ENCODE data around the gene C1orf232.

C1orf232 gene

DNA sequence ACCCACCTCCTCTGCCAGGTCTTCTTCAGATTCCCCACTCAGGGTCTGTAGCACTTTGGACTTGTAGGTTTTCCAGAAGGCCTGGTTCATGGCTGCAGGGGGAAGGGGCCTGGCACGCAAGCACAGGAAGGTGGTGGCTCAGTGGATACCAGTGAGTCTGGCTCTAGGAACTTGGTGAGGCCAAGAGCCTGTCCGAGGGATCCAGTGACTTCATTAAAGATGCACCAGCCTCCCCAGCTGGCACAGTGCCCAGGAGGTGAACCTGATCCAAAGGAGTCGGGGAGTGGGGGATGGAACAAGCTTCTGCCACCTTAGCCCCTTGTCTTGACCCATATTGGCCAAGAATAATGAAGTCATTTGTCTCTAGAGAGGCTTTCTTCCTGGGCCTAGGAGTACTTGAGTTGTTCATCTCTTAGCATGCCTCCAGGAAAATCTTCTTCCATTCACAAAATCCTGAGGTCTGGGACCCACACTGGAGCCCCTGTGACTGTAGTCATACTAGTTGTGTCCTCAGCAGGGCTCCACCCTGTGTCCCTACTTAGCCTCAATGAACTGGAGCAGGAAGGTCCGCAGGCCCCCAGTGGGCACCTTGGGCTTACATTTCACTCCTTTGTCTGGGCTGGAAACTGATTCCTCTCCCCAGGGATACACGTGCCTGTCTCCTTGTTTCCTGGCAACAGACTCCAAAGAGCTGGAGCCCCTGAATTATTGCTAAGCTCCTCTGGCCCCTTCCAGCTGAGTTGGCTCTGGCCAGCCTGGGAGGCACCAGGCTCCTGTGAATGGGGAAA lies at the start of gene C1orf232:
Gene C1orf232 (minus strand): TSS at position 554 of the 788 bp plus-strand sequence. CDS start 464 bp downstream, at position 90.
- DNase-seq: peak; percentile 82

DNA sequence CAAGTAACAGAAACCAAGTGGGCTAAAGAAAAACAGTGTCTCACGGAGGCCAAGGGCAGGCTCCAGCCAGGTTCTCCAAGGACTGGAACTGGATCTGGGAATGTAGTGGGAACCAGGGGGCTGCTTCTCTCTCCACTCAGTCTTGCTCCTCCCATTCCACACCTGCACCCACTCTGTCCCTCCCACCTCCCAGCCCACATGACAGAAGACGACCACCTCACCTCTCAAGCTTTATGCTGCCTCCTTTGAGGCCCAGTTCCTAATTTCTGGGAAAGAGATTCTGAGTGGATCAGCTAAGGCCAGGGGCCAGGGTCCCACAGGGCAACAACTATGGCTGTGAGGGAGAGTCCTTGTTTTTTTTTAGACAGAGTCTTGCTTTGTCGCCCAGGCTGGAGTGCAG lies 46.5 kb upstream of the C1orf232 start:
- DNase-seq: no peak

GRCh38 chr1:26213335-26213905 lies 44.7 kb upstream of the C1orf232 start:
- no peak for DNase-seq

- no peak for DNase-seq
Observed at GRCh38 chr1:26212726-26213125, 44.0 kb upstream of the C1orf232 start.

GRCh38 chr1:26210147-26210870 lies 41.5 kb upstream of the C1orf232 start:
- no peak for DNase-seq

- DNase-seq: no peak
Observed at GRCh38 chr1:26203642-26204318, 35.0 kb upstream of the C1orf232 start.

- DNase-seq: no peak
Observed at GRCh38 chr1:26200413-26200812, 31.6 kb upstream of the C1orf232 start.

GRCh38 chr1:26197813-26198212 lies 29.1 kb upstream of the C1orf232 start:
- no peak for DNase-seq

DNA sequence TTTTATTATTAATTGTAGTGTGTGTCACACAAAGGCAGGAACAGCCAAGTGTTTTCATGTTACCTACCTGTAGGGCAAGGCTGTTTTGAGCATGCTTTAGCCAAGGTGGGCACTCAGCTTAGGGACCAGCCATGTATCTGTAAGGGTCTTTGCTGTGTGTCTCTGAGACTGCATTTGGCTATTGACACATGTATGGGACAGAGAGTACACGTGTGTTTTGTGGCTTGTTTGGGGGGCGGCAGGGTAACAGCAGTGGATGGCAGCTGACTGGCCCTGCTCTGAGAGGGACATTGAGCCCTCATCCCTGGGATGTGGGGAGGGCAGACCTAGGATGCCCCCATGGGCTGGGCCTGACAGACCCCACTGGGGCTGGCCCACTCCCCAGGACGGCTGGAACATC lies 28.5 kb upstream of the C1orf232 start:
- DNase-seq: no peak

- DNase-seq: no peak
Observed at GRCh38 chr1:26195805-26196204, 27.0 kb upstream of the C1orf232 start.

DNA sequence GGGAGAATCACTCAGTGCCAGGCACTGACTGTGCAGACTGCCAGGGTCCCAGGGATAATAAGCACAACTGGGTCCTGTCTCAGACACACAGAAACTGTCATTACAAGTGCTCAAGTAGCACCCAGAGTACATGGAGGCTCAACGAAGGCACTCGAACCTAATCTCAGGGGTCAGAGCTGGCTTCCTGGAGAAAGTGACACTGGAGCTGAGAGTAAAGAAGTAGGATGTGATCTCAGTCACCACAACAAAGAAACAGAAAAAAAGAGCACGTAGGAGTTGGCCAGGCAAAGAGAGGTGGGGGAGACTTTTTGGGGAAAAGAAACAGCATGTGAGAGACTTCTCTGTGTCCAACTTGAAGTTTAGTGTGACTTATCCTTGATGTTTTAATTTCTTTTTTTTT lies 23.0 kb upstream of the C1orf232 start:
- DNase-seq: no peak

DNA sequence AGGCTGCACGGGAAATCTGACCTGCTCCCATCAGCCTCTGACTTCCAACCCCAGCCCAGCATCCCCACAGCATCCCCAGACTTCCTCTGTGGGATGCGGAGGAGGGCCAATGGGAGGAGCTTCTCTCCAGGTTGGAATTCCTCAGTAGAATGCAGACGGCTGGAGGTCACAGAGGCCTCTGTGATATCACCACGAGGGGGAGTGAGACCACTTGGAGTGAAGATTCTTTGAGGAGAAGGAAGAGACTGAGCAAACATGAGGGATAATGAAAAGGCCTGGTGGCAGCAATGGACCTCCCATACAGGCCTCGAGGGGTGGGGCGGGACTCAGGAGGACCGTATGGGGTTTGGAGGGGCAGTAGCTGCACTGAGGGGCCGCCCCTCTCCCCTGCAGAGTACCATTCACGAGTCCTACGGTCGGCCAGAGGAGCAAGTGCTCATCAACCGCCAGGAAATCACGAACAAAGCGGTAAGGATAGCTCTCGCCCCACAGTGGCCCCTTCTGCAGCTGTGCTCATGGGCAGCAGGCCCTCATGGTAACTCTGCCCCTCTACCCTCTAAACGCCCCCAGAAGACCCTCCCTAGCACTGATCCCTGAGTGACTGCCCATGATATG lies 21.7 kb upstream of the C1orf232 start, which contains the start of gene CATSPER4:
Gene CATSPER4 (plus strand): TSS at position 230 of the 615 bp plus-strand sequence. CDS start 26 bp downstream, at position 256.
- no peak for DNase-seq

DNA sequence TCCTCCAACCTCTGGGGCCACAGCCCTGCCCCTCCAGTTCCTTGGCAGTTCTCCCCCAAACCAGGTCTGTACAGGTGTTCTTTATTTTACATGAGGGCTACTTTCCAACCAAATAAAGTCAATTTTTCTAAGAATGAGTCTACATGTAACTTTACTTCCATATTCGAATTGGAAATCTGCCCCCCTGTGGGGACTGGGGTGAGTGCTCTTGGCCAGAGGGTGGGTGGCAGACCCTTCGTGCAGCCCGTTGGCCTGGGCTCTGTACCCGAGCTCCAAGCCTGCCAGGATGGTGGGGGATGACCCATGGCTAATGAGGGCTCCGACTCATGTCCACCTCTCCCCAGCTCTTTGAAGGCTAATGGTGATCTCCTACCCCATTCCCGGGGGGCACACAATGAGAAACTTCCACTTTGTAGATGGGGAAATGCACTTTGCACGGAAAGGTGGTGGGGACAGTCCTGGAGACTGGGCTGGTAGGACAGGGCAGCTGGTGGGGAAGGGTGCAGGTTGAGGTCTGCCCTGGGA lies 21.1 kb upstream of the C1orf232 start:
- DNase-seq: no peak

DNA sequence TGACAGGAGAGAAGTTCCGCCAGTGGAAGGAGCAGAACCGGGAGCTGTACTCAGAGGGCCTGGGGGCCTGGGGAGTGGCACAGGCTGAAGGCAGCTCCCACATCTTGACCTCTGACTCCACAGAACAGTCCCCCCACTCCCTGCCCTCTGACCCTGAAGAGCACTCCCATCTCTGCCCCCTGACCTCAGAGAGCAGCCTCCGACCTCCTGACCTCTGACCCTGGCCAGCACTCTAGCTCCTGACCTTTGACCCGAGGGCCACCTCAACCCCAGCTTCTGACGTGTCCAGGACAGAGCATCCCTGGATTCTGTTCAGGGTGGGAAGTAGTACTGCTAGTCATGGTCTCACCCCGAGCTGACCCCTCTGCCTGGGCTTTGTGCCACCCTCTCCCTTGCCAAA lies 20.6 kb upstream of the C1orf232 start:
- no peak for DNase-seq

DNA sequence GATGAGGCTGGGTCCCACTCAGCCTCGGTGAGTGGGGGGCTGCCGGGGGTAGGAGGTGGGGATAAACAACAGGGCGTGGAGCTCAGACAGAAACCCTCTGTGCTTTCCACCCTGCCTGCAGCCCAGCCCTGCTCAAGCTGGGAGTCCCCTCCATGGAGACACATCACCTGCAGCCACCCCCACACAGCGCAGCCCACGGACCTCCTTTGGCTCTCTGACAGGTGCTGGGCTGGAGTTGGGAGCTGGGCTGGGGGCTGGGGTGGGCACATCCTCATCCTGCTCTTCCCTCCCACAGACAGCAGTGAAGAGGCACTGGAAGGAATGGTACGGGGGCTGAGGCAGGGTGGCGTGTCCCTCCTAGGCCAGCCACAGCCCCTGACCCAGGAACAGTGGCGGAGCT lies 19.7 kb upstream of the C1orf232 start:
- DNase-seq: no peak

DNA sequence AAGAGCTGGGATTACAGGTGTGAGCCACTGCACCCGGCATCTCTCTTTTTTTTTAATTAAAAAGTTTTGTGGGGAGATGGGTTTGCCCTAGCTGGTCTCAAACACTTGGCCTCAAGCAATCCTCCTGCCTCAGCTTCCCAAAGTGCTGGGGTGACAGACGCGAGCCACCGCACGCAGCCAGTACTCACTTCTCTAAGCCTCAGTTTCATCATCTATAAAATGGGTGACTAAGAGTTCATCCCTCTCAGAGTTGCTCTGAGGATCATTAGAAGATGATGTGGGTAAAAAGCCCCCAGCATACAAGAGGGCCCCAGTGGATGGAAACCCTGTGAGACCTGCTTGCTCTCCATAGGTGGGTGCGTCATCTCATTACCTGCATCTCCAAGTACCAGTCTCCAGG lies 19.1 kb upstream of the C1orf232 start:
- no peak for DNase-seq

DNA sequence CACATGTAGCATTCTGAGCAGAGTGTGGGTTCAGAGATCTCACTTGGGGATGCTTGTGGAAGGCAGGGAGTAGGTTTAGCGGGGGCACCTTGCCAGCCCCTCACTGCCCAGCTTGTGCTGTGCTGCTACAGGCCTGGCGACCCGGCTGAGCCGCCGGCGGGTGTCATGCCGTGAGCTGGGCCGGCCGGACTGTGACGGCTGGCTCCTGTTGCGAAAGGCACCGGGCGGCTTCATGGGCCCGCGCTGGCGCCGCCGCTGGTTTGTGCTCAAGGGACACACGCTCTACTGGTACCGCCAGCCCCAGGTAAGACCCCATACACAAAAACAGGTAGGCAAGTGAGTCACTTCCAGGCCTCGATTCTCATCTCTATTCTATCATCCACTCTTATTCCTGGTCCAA lies 16.1 kb upstream of the C1orf232 start:
- DNase-seq: no peak

DNA sequence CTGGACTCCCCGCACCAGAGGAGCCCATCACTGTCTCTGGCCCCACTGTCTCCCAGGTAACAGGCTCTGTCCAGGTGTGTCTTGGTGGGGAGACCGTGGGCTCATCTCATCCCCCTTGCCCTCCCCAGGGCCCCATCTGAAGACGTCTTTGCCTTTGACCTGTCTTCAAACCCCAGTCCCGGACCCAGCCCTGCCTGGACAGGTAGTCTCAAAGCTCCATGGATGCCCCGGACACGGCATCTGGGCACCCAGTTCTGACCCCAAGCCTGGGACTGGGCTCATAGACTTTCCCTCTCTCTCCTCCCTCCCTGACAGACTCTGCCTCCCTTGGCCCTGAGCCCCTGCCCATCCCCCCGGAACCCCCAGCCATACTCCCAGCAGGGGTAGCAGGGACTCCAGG lies 15.3 kb upstream of the C1orf232 start:
- no peak for DNase-seq

GRCh38 chr1:26182383-26182696 lies 13.6 kb upstream of the C1orf232 start:
- no peak for DNase-seq

GRCh38 chr1:26181586-26182382 lies 13.0 kb upstream of the C1orf232 start:
- no peak for DNase-seq

GRCh38 chr1:26180010-26180506 lies 11.3 kb upstream of the C1orf232 start:
- DNase-seq: no peak

Measured in DMS79 (cell line).